GM13977 (cell line): Measurements from ENCODE around the gene NRBP1.

Experiments
- DNase-seq: peaks from one replicate; pipeline ENCODE4 v3.0.0; 2012; ENCODE audit warnings: low spot score
- CTCF ChIP-seq: IDR thresholded peaks from 2 replicates; pipeline ENCODE4 v1.5.1; 2012; ENCODE audit warnings: mild to moderate bottlenecking, control low read depth; ENCODE audit not compliant: insufficient read depth; ENCODE audit errors: extremely low read depth, missing control alignments
- in situ Hi-C: fragments of 300-500 bp; cut with MboI; formaldehyde crosslinking; loops from one replicate; pipeline ENCODE4 v1.12.0; 2022; ENCODE audit warnings: low sequenced_read_pairs, low pct_unique_long_range_greater_than_20kb, mixed read lengths, inconsistent platforms; ENCODE audit not compliant: unreplicated experiment

NRBP1 gene

DNA sequence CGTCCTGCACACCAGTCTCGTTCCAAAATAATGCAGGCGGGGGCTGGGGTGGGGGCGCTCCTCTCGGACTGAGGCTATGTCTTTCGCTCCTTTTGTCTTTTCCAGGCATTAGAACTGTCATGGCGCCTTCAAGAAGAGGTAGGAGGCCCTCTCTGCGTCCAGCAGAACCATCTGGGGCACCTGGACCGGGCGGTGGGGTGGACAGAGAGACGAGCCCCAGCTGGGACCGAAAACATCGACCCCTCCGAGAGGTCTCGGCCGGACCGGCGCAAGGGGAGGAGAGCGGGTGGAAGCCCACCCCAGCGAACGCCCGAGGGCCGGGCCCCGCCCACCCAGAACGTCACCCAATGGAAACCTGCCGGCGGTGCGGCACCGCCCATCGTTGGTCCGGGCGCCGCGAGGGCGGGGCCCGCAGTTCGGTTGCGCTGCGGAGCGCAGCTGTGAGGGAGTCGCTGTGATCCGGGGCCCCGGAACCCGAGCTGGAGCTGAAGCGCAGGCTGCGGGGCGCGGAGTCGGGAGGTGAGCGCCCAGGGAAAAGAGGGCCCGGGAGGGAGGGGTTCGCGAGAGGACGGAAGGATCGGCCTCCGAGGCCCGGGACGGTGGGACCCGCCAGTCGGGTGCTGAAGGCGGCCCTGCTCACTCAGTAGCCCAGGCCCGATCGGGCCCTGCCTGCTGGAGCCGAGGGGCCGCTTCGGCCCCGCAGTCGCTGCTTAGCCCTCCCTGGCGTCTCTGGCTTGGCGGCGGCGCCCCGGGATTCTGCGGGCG, at the start of gene NRBP1:
Gene NRBP1, plus strand, starts transcription at position 419 of the 765 bp plus-strand sequence. CDS start 4,643 bp downstream, outside the sequence.
- in situ Hi-C loops = no loop called here
- peak; percentile 96 for DNase-seq
- TF ChIP-seq CTCF = peak; percentile 13

DNA sequence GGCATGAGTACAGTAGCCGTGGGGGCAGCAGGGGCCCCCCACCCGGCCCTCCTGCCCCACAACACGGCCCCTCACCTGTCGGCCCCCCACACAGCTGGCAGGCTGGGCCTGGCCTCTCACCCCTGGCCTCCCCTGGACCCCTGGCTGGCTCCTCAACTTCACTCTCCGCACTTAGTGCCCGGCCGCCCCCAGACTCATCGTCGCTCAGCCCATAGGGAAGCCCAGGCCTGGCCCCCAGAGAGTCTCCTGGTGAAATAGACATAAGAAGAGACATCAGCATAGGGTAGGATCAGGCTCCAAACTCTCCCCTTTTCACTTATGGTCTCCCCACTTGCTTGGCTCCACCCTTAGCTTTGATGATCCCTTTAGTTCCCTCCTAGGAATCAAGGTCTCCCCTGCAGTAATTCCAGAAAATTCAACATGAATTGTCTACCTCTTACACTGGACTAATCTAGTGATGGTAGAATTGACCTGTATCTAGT, 49.6 kb upstream of the NRBP1 start:
- in situ Hi-C loops = no loop called here
- DNase-seq = no peak

GRCh38 chr2:27379383-27379835, 49.0 kb upstream of the NRBP1 start:
- no peak for DNase-seq
- in situ Hi-C loops = no loop called here
- TF ChIP-seq CTCF = no peak

More for the DNA sequence above, 49.6 kb upstream of the NRBP1 start:
- no peak for TF ChIP-seq CTCF

GRCh38 chr2:27379836-27380625, 48.4 kb upstream of the NRBP1 start:
- in situ Hi-C loops = no loop called here
- DNase-seq = peak; percentile 45
- TF ChIP-seq CTCF = no peak

- no peak for TF ChIP-seq CTCF
- in situ Hi-C loops = no loop called here
- DNase-seq = peak; percentile 94
These were observed 47.5 kb upstream of the NRBP1 start, which contains the start of gene ZNF513 for GRCh38 chr2:27380626-27381545. ZNF513 (minus strand) TSS chr2:27380734; CDS start chr2:27380526, 208 bp downstream.
